GM12878 (cell line): Measurements from ENCODE around the gene DIAPH2. TPM values are rescaled to one million over a fixed set of nuclear protein-coding genes. Genes with fewer than 3 reads are reported as not detected.
"Not testable (repeated sequence)": the region's sequence is repeated elsewhere in the genome, so short reads cannot be mapped to it uniquely, and the experiment has no call there.

Source experiments
- ATAC-seq: fragments of 200-7000 bp; cut with Tn5 transposase; 3 replicates; pipeline ENCODE4 v1.9.1; 2020; ENCODE audit warnings: mild to moderate bottlenecking, moderate library complexity
- BruUV-seq: library from RNA; stranded (reverse); fragments of 400-500 nt; replicated peaks from 2 replicates; lab custom pipeline; 2021; lab: Mats Ljungman, UMichigan
- CTCF ChIA-PET: fragments of 300-600 bp; sonication (Branson Sonifier 250); formaldehyde crosslinking; extraction: SDS; loops from one replicate; lab custom pipeline; 2021; ENCODE audit warnings: inconsistent platforms; lab: Yijun Ruan, JAX
- POLR2A ChIA-PET: fragments of 350-600 bp; formaldehyde crosslinking; extraction: SDS; loops from one replicate; lab custom pipeline; 2021; ENCODE audit warnings: inconsistent platforms; lab: Charles Lee
- RAD21 ChIA-PET: fragments of 300-600 bp; sonication (Branson Sonifier 250); formaldehyde crosslinking; loops from one replicate; lab custom pipeline; 2023; ENCODE audit warnings: antibody characterized with exemption; ENCODE audit not compliant: unreplicated experiment; lab: Charles Lee
- SMC1A ChIA-PET: fragments of 300-600 bp; sonication (Branson Sonifier 250); formaldehyde crosslinking; loops from one replicate; lab custom pipeline; 2023; ENCODE audit not compliant: unreplicated experiment, uncharacterized antibody; lab: Charles Lee
- DNase-seq: peaks from one replicate; pipeline ENCODE4 v3.0.0-alpha.2; 2011; ENCODE audit warnings: low read depth, low spot score
- FAIRE-seq: peaks from 3 replicates; lab custom pipeline; 2011; peaks lifted over from hg19 to GRCh38; lab: Jason Lieb, UNC
- H2AFZ ChIP-seq: 2 replicates; pipeline ENCODE4 v1.6.0; 2011; ENCODE audit warnings: low read depth, low read length, control low read depth; ENCODE audit not compliant: control insufficient read depth
- H3K27ac ChIP-seq: 2 replicates; pipeline ENCODE4 v1.5.1; 2011; ENCODE audit warnings: control low read depth; ENCODE audit not compliant: control insufficient read depth, insufficient read depth
- H3K27me3 ChIP-seq, 2 experiments: replicated peaks in 1 of 2; 2 replicates each; pipeline versions ENCODE4 v1.6.0 to v1.6.1; 2011; ENCODE audit warnings: low read length in 1 of 2; ENCODE audit not compliant: control insufficient read depth in 2 of 2, insufficient read depth in 2 of 2
- H3K36me3 ChIP-seq, 2 experiments: 2 replicates each; pipeline ENCODE4 v1.5.1; 2011; ENCODE audit warnings: low read length in 1 of 2; ENCODE audit not compliant: control insufficient read depth in 2 of 2, insufficient read depth in 2 of 2
- H3K4me1 ChIP-seq: 2 replicates; pipeline ENCODE4 v1.6.1; 2011; ENCODE audit warnings: mild to moderate bottlenecking, low read length, moderate library complexity, mixed read lengths; ENCODE audit not compliant: control insufficient read depth, insufficient read depth
- H3K4me2 ChIP-seq: 2 replicates; pipeline ENCODE4 v1.6.0; 2011; ENCODE audit warnings: control low read depth; ENCODE audit not compliant: control insufficient read depth, insufficient read depth
- H3K4me3 ChIP-seq: fragments of 200-600 bp; sonication (generic); 2 replicates; pipeline ENCODE4 v1.5.1; 2016
- H3K79me2 ChIP-seq: 2 replicates; pipeline ENCODE4 v1.6.0; 2011; ENCODE audit warnings: low read length; ENCODE audit not compliant: control insufficient read depth, insufficient read depth
- H3K9ac ChIP-seq: 2 replicates; pipeline ENCODE4 v1.8.0; 2011; ENCODE audit warnings: low read length, control low read depth, mixed read lengths; ENCODE audit not compliant: control insufficient read depth, insufficient read depth
- H3K9me3 ChIP-seq: replicated peaks from 3 replicates; pipeline ENCODE4 v1.5.1; 2011; ENCODE audit warnings: mild to moderate bottlenecking, low read length; ENCODE audit not compliant: control insufficient read depth, insufficient read depth
- H4K20me1 ChIP-seq: 2 replicates; pipeline ENCODE4 v1.6.0; 2011; ENCODE audit not compliant: control insufficient read depth, insufficient read depth
- CHD1 ChIP-seq: IDR thresholded peaks from 2 replicates; pipeline ENCODE4 v1.6.1; 2012; ENCODE audit warnings: low read depth, low read length, improper control_type of control experiment
- EED ChIP-seq: sonication (generic); IDR thresholded peaks from 2 replicates; pipeline ENCODE4 v1.6.1; 2016; ENCODE audit warnings: antibody characterized with exemption, low read depth
- JUND ChIP-seq: IDR thresholded peaks from 2 replicates; pipeline ENCODE4 v1.6.1; 2012; ENCODE audit warnings: low read depth, mild to moderate bottlenecking, low read length, improper control_type of control experiment, moderate library complexity
- TCF12 ChIP-seq: IDR thresholded peaks from 2 replicates; pipeline ENCODE4 v1.6.1; 2011; ENCODE audit warnings: low read depth, mild to moderate bottlenecking, low read length
- WGBS: methylation state at CpG from one replicate; pipeline ENCODE4 v1.1.6; 2016; ENCODE audit warnings: low lambda C conversion rate; ENCODE audit not compliant: insufficient replicate concordance, insufficient coverage; ENCODE audit errors: missing lambda C conversion rate; 5-methylcytosine and 5-hydroxymethylcytosine counted together
- in situ Hi-C: fragments of 300-500 bp; cut with MboI; formaldehyde crosslinking; loops from 9 replicates; pipeline ENCODE4 v1.14.3; 2018; ENCODE audit warnings: mixed read lengths
- intact Hi-C: fragments of 100-400 bp; cut with micrococcal nuclease; formaldehyde crosslinking; loops from one replicate; pipeline ENCODE4 v1.14.2; 2022; ENCODE audit not compliant: unreplicated experiment
- polyA plus RNA-seq, 11 experiments: library from polyadenylated mRNA; depleted of rRNA in 4 of 11; unstranded in 6 of 11; stranded (reverse) in 5 of 11; fragments of >200 nt; fragmentation: Nextera tagmentation in 4 of 11; fragmentation: Illumina TruSeq in 1 of 11; extraction: Ambion mirVana in 4 of 11; extraction: Trizol in 1 of 11; gene quantifications; 1 replicate in 1 of 11; 2 replicates in 10 of 11; pipeline versions ENCODE4 v1.2.1 to v1.2.3, GENCODE V29; 2011 to 2016; ENCODE audit warnings: inconsistent platforms in 2 of 11, missing spikeins in 2 of 11, low read depth in 1 of 11
- total RNA-seq, 4 experiments: library from RNA; depleted of rRNA in 3 of 4; stranded (reverse); fragments of >200 nt in 3 of 4; fragmentation: Illumina TruSeq in 1 of 4; extraction: Trizol in 1 of 4; gene quantifications; 2 replicates each; pipeline versions ENCODE4 v1.2.1 to v1.2.3, GENCODE V29; 2013 to 2021
- TF ChIP-seq, protein P1 (sequence below): IDR thresholded peaks from 2 replicates; pipeline ENCODE4 v1.6.1; 2012; ENCODE audit warnings: low read depth, low read length, improper control_type of control experiment

Gene DIAPH2
- total and polyA plus RNA-seq, 10 of the 15 experiments (the other 5 are each of a cell fraction or from before 2014, with no cell fraction given), result 2.2 to 16.6 (median 8.8) TPM

- POLR2A ChIA-PET, result no interaction called here
- Histone ChIP-seq H3K4me2 (no peak overlapping the region), H4K20me1 (no peaks in the 10 kb centered on the region), H3K4me1 (no peaks in the 10 kb centered on the region), H3K4me3 (no peak overlapping the region), H3K9me3 (no peaks in the 10 kb centered on the region), H3K27ac (no peak overlapping the region), H3K79me2 (no peaks in the 10 kb centered on the region), H3K9ac (no peak overlapping the region), H3K36me3 (no peaks in the 10 kb centered on the region), H2AFZ (no peak overlapping the region), H3K27me3 (no peaks in the 10 kb centered on the region)
- intact Hi-C loops, result no loop called here
- CTCF ChIA-PET, result interaction anchor here (2.0 kb wide), 1 partner anchor 28 kb away, joined by 6 read pairs; no protein-coding TSS in a partner anchor
- ATAC-seq (no peak), FAIRE-seq (no peak), DNase-seq (no peak)
- SMC1A ChIA-PET, result no interaction called here
- WGBS, result 65% methylated on average over 2 of the region's 2 CpGs
- in situ Hi-C loops, result no loop called here
- no TSS peak for BruUV-seq
- RAD21 ChIA-PET, result interaction anchor here (1.0 kb wide), 1 partner anchor 9 kb away, joined by 3 read pairs; no protein-coding TSS in a partner anchor
- TF ChIP-seq TCF12 (no peak), EED (no peak), CHD1 (no peak), JUND (no peak)
- TF ChIP-seq, protein P1, sequence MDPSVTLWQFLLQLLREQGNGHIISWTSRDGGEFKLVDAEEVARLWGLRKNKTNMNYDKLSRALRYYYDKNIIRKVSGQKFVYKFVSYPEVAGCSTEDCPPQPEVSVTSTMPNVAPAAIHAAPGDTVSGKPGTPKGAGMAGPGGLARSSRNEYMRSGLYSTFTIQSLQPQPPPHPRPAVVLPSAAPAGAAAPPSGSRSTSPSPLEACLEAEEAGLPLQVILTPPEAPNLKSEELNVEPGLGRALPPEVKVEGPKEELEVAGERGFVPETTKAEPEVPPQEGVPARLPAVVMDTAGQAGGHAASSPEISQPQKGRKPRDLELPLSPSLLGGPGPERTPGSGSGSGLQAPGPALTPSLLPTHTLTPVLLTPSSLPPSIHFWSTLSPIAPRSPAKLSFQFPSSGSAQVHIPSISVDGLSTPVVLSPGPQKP, result no peak
Observed at GRCh38 chrX:96729868-96730643, 45.4 kb downstream of the DIAPH2 start.

DNA sequence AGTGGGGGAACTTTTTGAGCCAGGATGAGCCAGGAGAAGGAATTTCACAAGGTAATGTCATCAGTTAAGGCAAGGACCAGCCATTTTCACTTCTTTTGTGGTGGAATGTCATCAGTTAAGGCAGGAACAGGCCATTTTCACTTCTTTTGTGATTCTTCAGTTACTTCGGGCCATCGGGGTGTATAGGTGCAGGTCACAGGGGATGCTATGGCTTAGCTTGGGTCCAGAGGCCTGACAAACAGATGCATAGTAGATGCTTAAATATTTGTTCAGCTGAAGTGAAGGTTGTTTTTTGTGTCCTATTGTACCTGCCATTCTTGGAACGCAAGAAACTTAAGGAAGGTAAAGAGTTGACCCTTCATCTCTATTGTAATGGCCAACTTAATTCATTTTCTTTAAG is 46.4 kb downstream of the DIAPH2 start:
- intact Hi-C loops, H2AFZ ChIP-seq, in situ Hi-C loops, H3K36me3 ChIP-seq, H4K20me1 ChIP-seq, H3K9ac ChIP-seq, H3K4me1 ChIP-seq, H3K4me2 ChIP-seq, ATAC-seq, DNase-seq, RAD21 ChIA-PET, H3K27ac ChIP-seq, H3K9me3 ChIP-seq, H3K79me2 ChIP-seq, POLR2A ChIA-PET, CTCF ChIA-PET, FAIRE-seq, H3K27me3 ChIP-seq, BruUV-seq, H3K4me3 ChIP-seq, SMC1A ChIA-PET: not testable (repeated sequence)
- 72% methylated on average over 3 of the region's 3 CpGs for WGBS
